K562 (cell line): ENCODE measurements around the gene MOK. TPM values are rescaled to one million over a fixed set of nuclear protein-coding genes. Genes with fewer than 3 reads are reported as not detected.

Experiments
- HNRNPH1 ChIP-seq: fragments of 200-400 bp; formaldehyde crosslinking; optimal IDR thresholded peaks from 2 replicates; pipeline ENCODE3; 2017; ENCODE audit warnings: low read depth, mild to moderate bottlenecking, low read length, moderate library complexity
- KDM1A ChIP-seq, 2 experiments: fragments of 450-650 bp; IDR thresholded peaks; 2 replicates each; pipeline ENCODE4 v1.6.1; 2016; ENCODE audit warnings: mild to moderate bottlenecking in 2 of 2
- LARP7 ChIP-seq: fragments of 450-650 bp; IDR thresholded peaks from 2 replicates; pipeline ENCODE4 v1.6.1; 2016
- MEF2D ChIP-seq: conservative IDR thresholded peaks from 2 replicates; pipeline ENCODE4 v1.6.1; 2016; ENCODE audit warnings: low read depth, missing genetic modification characterization, missing compliant biosample characterization
- SMARCA5 ChIP-seq: fragments of 450-650 bp; IDR thresholded peaks from 2 replicates; pipeline ENCODE4 v1.6.1; 2016
- polyA plus RNA-seq, 8 experiments: library from polyadenylated mRNA; depleted of rRNA in 4 of 8; stranded (reverse) in 5 of 8; unstranded in 3 of 8; fragments of >200 nt; fragmentation: Nextera tagmentation in 2 of 8; fragmentation: Illumina TruSeq in 1 of 8; extraction: Ambion mirVana in 2 of 8; extraction: Trizol in 1 of 8; gene quantifications; 2 replicates each; pipeline versions ENCODE4 v1.2.1 to v1.2.3, GENCODE V29; 2011 to 2014; ENCODE audit warnings: inconsistent platforms in 1 of 8, missing spikeins in 1 of 8
- total RNA-seq, 7 experiments: library from RNA; depleted of rRNA in 6 of 7; stranded (reverse); fragments of >200 nt in 6 of 7; fragmentation: Illumina TruSeq in 2 of 7; extraction: Trizol in 2 of 7; gene quantifications; 2 replicates each; pipeline versions ENCODE4 v1.2.1 to v1.2.3, GENCODE V29; 2011 to 2021; ENCODE audit warnings: low replicate concordance in 1 of 7
- TF ChIP-seq, protein P1 (sequence below): fragments of 450-650 bp; IDR thresholded peaks from 2 replicates; pipeline ENCODE4 v1.6.1; 2016; ENCODE audit warnings: mild to moderate bottlenecking, moderate library complexity
- TF ChIP-seq, protein P2 (sequence below): fragments of 450-650 bp; IDR thresholded peaks from 2 replicates; pipeline ENCODE4 v1.7.0; 2016; ENCODE audit warnings: borderline replicate concordance

MOK gene
- total and polyA plus RNA-seq, 9 of the 15 experiments (the other 6 are each of a cell fraction or from before 2014, with no cell fraction given), result 1.3 to 8.4 (median 5.3) TPM

DNA sequence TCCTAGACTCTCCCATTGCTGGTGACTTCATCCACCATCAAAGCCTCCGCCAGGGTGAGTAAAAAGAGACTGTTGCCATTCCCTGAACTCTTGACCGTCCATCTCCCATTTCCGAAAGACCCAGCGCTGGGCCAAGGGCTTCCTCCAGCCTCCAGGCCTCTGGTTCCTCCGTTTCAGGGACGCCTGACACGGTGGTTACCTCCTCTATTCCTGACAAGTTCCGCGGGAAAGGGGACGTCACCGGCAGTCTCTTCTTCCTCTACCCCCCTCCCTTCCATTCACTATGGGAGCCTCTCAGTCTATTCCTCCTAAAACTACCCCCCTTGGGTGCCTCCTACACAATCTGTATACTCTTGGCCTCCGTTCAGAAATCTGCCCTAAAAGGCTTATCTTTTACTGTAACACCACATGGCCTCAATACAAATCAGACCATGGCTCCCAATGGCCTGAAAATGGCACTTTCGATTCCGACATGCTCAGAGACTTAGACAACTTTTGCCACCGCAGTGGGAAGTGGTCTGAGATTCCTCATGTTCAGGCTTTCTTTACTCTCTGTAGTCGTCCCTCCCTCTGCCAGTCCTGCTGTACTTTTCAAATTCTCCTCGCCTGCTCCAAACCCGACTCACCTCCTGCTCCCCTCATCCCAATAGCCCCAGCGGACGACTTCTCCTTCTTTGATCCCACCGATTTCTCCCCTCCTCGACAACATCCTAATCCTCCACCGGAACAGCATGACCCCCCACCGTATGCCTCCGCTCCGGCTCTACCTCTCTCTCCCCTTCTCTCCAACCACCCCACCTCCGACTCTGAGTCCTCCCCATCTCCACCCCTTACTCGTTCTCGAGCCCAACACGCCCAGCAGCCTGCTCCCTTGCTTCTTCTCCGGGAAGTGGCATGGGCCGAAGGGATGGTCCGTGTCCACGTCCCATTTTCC lies 70.4 kb downstream of the MOK start (continued):
- TF ChIP-seq, protein P1, sequence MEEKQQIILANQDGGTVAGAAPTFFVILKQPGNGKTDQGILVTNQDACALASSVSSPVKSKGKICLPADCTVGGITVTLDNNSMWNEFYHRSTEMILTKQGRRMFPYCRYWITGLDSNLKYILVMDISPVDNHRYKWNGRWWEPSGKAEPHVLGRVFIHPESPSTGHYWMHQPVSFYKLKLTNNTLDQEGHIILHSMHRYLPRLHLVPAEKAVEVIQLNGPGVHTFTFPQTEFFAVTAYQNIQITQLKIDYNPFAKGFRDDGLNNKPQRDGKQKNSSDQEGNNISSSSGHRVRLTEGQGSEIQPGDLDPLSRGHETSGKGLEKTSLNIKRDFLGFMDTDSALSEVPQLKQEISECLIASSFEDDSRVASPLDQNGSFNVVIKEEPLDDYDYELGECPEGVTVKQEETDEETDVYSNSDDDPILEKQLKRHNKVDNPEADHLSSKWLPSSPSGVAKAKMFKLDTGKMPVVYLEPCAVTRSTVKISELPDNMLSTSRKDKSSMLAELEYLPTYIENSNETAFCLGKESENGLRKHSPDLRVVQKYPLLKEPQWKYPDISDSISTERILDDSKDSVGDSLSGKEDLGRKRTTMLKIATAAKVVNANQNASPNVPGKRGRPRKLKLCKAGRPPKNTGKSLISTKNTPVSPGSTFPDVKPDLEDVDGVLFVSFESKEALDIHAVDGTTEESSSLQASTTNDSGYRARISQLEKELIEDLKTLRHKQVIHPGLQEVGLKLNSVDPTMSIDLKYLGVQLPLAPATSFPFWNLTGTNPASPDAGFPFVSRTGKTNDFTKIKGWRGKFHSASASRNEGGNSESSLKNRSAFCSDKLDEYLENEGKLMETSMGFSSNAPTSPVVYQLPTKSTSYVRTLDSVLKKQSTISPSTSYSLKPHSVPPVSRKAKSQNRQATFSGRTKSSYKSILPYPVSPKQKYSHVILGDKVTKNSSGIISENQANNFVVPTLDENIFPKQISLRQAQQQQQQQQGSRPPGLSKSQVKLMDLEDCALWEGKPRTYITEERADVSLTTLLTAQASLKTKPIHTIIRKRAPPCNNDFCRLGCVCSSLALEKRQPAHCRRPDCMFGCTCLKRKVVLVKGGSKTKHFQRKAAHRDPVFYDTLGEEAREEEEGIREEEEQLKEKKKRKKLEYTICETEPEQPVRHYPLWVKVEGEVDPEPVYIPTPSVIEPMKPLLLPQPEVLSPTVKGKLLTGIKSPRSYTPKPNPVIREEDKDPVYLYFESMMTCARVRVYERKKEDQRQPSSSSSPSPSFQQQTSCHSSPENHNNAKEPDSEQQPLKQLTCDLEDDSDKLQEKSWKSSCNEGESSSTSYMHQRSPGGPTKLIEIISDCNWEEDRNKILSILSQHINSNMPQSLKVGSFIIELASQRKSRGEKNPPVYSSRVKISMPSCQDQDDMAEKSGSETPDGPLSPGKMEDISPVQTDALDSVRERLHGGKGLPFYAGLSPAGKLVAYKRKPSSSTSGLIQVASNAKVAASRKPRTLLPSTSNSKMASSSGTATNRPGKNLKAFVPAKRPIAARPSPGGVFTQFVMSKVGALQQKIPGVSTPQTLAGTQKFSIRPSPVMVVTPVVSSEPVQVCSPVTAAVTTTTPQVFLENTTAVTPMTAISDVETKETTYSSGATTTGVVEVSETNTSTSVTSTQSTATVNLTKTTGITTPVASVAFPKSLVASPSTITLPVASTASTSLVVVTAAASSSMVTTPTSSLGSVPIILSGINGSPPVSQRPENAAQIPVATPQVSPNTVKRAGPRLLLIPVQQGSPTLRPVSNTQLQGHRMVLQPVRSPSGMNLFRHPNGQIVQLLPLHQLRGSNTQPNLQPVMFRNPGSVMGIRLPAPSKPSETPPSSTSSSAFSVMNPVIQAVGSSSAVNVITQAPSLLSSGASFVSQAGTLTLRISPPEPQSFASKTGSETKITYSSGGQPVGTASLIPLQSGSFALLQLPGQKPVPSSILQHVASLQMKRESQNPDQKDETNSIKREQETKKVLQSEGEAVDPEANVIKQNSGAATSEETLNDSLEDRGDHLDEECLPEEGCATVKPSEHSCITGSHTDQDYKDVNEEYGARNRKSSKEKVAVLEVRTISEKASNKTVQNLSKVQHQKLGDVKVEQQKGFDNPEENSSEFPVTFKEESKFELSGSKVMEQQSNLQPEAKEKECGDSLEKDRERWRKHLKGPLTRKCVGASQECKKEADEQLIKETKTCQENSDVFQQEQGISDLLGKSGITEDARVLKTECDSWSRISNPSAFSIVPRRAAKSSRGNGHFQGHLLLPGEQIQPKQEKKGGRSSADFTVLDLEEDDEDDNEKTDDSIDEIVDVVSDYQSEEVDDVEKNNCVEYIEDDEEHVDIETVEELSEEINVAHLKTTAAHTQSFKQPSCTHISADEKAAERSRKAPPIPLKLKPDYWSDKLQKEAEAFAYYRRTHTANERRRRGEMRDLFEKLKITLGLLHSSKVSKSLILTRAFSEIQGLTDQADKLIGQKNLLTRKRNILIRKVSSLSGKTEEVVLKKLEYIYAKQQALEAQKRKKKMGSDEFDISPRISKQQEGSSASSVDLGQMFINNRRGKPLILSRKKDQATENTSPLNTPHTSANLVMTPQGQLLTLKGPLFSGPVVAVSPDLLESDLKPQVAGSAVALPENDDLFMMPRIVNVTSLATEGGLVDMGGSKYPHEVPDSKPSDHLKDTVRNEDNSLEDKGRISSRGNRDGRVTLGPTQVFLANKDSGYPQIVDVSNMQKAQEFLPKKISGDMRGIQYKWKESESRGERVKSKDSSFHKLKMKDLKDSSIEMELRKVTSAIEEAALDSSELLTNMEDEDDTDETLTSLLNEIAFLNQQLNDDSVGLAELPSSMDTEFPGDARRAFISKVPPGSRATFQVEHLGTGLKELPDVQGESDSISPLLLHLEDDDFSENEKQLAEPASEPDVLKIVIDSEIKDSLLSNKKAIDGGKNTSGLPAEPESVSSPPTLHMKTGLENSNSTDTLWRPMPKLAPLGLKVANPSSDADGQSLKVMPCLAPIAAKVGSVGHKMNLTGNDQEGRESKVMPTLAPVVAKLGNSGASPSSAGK, result 0 out of 2 replicates have a peak, but pooled peaks have one; percentile 11
- TF ChIP-seq MEF2D (tag), result no peak
- TF ChIP-seq KDM1A (IDR thresholded peaks at IDR 0.05), result peak; percentile 88
- peak; percentile 47; the same call in 1 of the 2 replicates for TF ChIP-seq LARP7
- TF ChIP-seq HNRNPH1, result no peak
- TF ChIP-seq SMARCA5, result no peak
- TF ChIP-seq, protein P2, sequence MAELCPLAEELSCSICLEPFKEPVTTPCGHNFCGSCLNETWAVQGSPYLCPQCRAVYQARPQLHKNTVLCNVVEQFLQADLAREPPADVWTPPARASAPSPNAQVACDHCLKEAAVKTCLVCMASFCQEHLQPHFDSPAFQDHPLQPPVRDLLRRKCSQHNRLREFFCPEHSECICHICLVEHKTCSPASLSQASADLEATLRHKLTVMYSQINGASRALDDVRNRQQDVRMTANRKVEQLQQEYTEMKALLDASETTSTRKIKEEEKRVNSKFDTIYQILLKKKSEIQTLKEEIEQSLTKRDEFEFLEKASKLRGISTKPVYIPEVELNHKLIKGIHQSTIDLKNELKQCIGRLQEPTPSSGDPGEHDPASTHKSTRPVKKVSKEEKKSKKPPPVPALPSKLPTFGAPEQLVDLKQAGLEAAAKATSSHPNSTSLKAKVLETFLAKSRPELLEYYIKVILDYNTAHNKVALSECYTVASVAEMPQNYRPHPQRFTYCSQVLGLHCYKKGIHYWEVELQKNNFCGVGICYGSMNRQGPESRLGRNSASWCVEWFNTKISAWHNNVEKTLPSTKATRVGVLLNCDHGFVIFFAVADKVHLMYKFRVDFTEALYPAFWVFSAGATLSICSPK, result no peak
